Medulla oblongata (tissue), 1 donor: Measurements from ENCODE around the gene MAP4K3.
"Not testable (repeated sequence)": the region's sequence is repeated elsewhere in the genome, so short reads cannot be mapped to it uniquely, and the experiment has no call there.

ENCODE experiments used
- DNase-seq: peaks from one replicate; pipeline ENCODE4 v3.0.0-alpha.2; 2015; ENCODE audit errors: extremely low spot score

The MAP4K3 gene

GRCh38 chr2:39306626-39307025 is 130.5 kb downstream of the MAP4K3 start:
- no peak for DNase-seq

- no peak for DNase-seq
These were observed 132.4 kb downstream of the MAP4K3 start for GRCh38 chr2:39304729-39305128.

DNA sequence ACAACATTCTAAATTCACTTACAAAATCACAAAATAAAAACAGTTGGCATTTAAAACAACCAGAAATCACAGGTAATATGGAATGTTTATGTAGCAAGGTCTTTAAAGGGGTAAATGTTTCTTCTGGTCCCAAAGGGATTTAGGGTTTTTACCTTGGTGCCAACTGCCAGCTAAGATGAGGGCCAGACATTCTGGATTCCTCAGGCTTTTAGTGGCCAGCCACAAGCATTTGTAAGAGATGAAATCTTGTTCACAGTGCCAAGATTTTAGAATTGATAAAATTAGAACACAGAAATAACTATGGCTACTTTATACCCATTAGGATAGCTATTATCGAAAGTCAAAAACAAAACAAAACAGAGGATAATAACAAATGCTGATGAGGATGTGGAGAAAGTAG is 132.9 kb downstream of the MAP4K3 start:
- DNase-seq = no peak

DNA sequence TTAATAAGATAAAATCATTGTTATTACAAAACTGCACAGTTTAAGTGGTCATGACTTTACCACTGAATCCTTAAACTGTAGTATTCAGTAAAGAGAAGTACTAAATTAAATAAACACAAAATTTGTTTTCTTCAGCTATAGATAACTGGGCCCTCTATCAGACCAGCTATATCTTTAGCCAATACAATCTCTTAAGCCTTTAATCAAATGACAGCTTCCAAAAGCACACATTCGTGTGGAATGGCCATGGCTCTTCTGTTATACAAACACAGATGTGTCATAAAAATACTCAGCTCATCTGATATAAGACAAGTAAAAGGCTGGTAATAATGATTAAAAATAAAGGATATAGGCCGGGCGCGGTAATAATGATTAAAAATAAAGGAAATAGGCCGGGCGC is 135.7 kb downstream of the MAP4K3 start:
- no peak for DNase-seq

DNA sequence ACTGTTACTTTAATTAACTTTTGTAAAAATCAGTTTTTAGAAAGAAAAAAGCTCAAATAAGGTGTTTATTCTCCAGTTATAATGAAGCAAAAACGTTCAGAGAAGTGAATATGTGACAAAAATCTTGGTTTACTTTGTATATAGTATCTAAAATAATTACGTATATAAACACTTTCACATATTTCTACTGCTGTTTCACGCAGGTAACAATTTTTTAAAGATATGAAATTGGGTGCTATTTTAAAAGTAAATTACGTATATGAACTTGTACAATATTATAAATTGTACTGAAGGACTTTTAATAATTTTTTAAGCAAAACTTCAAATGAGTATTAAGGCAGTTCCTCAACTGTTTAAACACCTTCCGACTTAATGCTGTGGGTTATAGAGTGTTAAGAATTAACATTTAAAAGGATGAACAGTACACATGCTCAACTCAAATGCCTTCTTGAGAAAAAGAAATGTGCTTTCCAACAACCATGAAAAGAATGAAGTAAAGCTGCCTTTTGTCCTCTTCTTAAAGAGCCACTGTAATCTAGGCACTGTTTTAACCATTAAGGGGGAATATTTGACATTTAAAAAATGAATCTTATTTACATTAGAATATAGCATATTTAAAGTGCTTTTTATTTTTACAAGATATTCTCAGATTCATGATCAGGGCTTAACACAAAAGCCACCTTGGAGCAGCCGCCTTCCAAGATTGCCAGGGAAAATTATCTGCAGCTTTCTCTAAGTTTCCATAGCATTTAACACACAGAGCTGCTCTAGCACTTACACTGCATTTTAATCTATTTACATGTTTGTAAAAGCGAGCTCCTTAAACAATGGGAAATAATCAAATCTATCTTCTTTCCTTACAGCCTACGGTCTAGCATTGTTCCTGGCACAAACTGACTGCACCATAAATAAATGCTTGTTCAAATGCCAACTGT is 136.8 kb downstream of the MAP4K3 start:
- no peak for DNase-seq

DNA sequence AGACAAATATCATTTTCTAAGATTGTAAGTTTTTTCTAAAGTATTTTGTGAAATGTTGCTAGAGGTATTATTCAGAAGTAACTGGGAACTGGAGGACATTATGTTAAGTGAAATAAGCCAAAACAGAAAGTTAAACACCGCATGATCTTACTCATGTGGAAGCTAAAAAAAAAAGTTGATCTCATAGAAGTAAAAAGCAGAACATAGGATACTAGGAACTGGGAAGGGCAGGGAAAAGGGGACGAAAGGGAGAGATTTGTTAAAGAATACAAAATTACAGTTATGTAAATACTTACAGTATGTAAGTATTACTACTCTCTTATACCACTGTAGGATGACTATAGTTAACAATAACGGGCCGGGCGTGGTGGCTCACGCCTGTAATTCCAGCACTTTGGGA is 146.7 kb downstream of the MAP4K3 start:
- no peak for DNase-seq

DNA sequence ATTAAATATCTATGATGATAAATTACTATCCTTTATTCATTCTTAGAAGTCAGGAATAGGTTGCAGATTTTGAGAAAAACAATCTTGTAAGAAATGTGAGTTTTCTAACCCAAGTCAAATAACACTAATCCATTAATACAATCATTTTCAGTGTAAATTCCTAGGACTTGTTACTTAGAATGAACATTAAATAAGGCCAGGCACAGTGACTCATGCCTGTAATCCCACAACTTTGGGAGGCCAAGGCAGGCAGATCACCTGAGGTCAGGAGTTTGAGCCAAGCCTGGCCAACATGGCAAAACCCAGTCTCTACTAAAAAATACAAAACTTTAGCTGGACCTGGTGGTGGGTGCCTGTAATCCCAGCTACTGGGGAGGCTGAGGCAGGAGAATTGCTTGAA is 147.5 kb downstream of the MAP4K3 start:
- no peak for DNase-seq

- no peak for DNase-seq
These were observed 153.5 kb downstream of the MAP4K3 start for GRCh38 chr2:39283561-39283960.

DNA sequence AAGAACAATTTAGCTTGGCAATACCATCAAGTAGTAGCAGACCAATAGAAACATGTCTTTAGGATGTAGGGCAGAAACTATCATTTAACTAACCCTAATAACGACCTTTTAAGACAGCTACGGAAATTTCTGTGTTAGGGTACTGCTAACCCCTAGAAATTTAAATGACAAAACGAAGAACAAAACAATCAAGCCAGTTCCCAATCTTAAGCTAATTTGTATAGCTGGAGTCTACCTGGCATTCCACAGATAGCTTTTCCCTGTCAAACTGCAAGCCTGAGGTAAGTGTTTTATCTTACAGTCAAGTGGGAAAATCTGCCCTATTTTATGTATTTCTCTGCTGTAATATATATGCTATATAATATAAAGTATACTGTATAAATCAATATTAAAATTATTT is 155.7 kb downstream of the MAP4K3 start:
- DNase-seq = no peak

DNA sequence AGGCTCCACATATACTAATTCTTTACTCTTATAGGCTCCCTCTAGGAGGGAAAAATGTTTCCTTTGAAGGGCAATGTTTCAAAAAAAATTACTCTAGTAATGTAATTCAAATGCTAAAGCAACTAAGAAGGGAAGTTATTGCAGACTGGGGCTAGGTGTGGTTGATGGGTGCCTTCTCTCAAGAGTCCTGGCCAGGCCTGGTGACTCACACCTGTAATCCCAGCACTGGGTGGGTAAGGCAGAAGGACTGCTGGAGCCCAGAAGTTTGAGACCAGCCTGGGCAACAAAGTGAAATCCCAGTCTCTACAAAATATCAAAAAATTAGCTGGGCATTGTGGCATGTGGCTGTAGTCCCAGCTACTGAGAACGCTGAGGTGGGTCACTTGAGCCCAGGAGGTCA is 162.1 kb downstream of the MAP4K3 start:
- no peak for DNase-seq

DNA sequence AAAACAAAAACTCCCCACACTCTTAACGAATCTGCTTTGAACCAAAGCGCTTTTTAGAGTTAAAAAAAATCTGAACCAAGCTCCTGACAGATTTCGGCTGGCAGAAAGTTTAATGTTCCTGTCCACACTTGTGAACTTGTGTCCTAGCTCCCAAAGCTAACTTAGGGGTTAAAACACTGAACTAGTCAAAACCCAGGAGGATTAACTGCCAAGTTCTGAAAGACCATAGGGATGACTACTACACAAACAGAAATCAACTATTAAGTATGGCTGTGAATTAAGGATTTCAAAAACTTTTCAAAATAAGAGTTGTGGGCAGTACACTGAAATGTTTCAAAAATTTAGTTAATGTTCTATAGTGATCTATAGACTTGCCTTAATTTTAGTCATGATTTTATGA is 167.1 kb downstream of the MAP4K3 start:
- no peak for DNase-seq

DNA sequence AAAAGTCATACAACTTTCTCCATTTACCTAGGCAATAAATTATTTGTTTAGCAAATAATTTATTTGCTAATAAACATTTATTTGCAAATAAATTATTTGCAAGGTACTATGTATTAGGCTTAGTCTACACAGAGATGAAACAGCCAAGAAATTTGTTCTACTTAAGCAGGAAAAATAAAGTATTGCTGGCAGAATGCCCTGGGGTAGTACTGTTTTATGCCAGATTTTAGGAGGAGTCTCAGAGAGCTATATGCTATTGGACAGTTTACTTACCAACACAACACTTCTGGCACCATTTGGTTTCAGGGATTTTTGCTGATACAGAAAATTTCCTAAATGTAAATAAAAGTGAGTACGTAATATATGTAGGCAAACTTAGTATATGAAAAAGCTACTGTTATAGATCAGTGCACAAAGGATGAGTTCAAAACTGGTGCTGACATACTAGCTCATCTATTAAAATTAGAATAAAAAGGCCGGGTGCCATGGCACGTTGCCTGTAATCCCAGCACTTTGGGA is 170.1 kb downstream of the MAP4K3 start:
- no peak for DNase-seq

DNA sequence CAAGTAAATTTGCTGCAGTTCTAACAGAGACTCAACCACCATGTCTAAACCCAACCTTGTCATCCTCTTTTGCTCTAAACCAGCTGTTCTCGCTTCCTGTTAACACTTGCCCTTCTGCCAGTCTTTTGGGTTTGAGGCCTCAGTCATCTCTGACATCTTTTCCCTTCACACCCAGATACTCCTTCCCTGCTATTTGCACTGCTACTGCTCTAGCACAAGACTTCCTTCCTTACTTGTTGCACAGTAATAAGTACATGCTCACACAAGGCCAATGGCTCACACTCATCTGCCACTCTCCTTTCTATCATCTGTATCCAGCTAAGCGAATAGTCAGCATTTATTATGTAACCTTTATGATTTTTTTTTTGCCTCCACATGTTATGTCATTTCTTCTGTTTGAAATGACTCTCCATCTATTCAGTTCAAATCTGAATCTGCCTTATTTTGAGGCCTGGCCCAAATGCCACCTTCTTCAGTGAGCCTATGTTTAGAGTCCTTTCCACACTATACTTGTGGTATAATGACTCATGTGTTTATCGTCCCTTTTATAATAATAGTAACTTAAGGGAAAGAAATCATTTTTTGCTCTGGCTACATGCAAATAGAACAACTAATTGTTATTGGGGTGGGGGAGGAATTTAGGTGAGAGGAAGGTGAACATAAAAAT is 170.8 kb downstream of the MAP4K3 start:
- DNase-seq = no peak

DNA sequence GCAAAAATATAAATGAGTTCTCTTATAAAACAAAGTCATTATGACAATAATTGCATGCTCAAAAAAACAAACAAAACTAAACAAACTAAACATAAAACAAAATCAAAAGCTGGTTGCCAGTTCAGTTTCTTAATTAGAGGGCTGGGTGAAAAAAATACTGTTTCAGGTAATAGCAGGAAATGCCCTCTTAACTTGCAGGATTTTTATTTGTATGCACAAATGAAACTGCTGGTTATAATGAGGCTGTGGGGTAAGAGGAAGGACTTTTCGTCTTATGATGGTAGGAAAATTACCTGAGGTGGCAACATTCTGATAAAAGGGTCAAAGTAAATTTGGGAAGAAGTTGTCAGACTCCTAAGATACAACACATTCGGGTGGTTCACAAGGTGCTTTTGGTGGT is 171.8 kb downstream of the MAP4K3 start:
- no peak for DNase-seq

- no peak for DNase-seq
These were observed 172.4 kb downstream of the MAP4K3 start for GRCh38 chr2:39264733-39265132.

- no peak for DNase-seq
These were observed 177.0 kb downstream of the MAP4K3 start for GRCh38 chr2:39260087-39260486.

DNA sequence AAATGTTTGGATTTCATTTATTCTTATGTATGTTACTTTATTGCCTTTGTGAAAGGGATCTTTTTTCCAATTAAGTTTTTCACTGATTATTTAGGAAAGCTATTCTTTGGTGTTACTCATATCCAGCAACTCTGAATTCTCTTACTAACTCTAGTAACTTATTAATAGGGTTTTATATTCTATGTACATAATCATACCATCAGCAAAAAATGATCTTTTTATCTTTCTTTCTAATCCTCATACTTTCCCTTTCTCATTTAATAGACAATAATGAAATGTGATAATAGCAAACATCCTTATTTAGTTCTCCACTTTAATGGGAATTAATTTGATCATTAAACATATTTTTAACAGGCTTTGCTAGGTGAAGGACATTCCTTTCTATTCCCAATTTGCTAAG is 181.0 kb downstream of the MAP4K3 start:
- no peak for DNase-seq

- no peak for DNase-seq
These were observed 184.1 kb downstream of the MAP4K3 start for GRCh38 chr2:39252888-39253518.

DNA sequence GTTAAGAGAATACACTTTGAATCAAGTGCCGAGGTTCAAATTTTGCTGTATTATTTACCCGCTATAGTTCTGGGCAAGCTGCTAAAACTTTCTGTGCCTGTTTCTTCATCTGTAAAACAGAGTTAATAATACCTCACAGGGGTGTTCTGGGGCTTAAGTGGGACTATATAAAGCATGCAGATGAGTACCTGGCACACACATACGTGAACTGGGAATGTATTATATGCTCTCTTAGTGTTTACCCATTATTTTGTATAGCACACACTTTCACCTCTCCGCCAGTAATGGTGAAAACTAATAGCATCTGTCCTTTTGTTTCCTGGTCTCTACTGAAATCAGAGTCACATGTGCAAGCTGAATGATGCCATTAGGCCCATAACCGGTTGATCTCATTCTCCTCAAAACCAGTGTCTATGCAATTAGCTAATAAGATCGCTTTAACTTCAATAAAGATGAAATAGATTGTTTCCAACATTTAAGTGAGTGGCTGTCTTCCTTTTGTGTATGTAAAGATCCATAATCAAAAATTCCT is 189.5 kb downstream of the MAP4K3 start:
- DNase-seq = no peak

DNA sequence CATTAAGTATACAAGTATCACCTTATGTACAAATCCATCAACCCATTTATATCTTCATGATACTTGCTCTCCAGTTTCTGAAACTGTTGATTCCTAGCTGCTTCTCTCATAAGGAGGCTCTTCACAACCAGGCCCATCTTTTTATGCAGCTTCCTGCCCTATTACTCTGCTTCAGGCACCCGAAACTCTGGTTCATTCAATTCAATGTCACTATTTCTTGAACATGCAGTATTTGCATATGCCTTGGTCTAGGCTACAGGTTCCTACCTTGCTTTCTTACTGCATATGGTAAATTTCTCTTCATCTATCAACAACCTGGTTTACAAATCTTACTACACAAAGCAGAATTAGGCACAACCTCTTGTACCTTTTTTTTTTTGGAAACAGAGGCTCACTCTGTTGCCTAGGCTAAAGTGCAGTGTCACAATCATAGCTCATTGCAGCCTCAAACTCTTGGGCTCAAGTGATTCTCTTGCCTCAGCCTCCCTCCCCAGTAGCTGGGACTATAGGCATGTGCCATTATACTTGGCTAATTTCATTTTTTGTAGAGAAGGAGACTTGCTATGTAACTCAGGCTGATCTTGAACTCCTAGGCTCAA is 190.6 kb downstream of the MAP4K3 start:
- DNase-seq = no peak

DNA sequence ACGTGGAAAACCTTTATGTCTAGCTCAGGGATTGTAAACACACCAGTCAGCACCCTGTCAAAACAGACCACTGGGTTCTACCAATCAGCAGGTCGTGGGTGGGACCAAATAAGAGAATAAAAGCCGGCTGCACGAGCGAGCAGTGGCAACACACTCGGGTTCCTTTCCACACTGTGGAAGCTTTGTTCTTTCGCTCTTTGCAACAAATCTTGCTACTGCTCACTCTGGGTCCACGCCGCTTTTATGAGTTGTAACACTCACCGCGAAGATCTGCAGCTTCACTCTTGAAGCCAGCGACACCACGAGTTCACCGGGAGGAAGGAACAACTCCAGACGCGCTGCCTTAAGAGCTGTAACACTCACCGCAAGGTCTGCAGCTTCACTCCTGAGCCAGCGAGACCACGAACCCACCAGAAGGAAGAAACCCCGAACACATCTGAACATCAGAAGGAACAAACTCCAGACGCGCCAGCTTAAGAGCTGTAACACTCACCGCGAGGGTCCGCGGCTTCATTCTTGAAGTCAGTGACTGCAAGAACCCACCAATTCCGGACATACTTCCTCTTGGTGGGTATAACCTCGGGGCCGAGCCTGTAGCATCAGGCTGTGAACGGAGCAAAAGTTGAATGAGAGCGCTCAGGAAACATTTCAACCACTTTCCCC is 192.0 kb downstream of the MAP4K3 start:
- DNase-seq = not testable (repeated sequence)
